Lower leg skin (tissue), 4 donors: ENCODE results near the gene FAM20A. TPM values are rescaled to one million over a fixed set of nuclear protein-coding genes. Genes with fewer than 3 reads are reported as not detected.

Experiments
- DNase-seq, 2 donors: peaks; one replicate each; pipeline ENCODE4 v3.0.0-alpha.2; 2019; ENCODE audit warnings: low spot score in 2 of 2
- H3K4me3 ChIP-seq: fragments of 200-600 bp; sonication (generic); 2 replicates; pipeline ENCODE4 v1.5.1; 2017; ENCODE audit warnings: mild to moderate bottlenecking, low read depth; ENCODE audit not compliant: poor library complexity, severe bottlenecking
- CTCF ChIP-seq, 3 donors: fragments of 450-650 bp; IDR thresholded peaks; one replicate each; pipeline ENCODE4 v1.5.1; 2016; ENCODE audit warnings: antibody characterized with exemption in 3 of 3, mild to moderate bottlenecking in 3 of 3, moderate library complexity in 2 of 3
- POLR2A ChIP-seq, 2 donors: fragments of 450-650 bp; IDR thresholded peaks; one replicate each; pipeline ENCODE4 v1.6.1; 2016 to 2017; ENCODE audit warnings: antibody characterized with exemption in 2 of 2, mild to moderate bottlenecking in 1 of 2, moderate library complexity in 1 of 2
- WGBS, 2 donors: methylation state at CpG; one replicate each; pipeline ENCODE4 v1.1.5; 2018; 5-methylcytosine and 5-hydroxymethylcytosine counted together
- intact Hi-C: fragments of 100-400 bp; cut with DNase I; formaldehyde crosslinking; loops from one replicate; pipeline ENCODE4 v1.15.0; 2023; ENCODE audit warnings: low total_unique reads
- total RNA-seq, 4 donors: library from RNA; depleted of rRNA; stranded (reverse); fragments of >200 nt; gene quantifications; one replicate each; pipeline ENCODE4 v1.1.0, GENCODE V29; 2016

The FAM20A gene
- total RNA-seq, 4 donors from 2014 or later: 2.6 to 5.8 (median 4.3) TPM

DNA sequence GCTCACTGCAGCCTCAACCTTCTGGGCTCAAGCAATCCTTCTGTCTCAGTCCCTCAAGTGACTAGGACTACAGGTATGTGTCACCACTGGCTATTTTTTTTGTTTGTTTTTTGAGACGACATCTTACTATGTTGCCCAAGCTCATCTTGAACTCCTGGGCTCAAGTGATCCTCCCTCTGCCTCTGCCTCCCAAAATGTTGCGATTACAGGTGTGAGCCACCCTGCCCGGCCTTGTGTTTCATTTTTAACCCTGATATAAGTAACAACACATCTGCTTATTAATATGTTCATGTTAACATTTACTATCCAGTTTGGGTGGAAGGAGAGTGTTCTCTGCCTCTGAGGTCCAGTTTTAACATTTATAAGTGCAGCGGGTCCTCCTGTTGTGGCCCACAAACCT is 3.1 kb downstream of the FAM20A start:
- TF ChIP-seq POLR2A (IDR thresholded peaks at IDR 0.05) (no peak), CTCF (IDR thresholded peaks at IDR 0.05) (no peak)
- H3K4me3 ChIP-seq: no peak overlapping the region
- 89 to 97% methylated on average over 4 of the region's 4 CpGs for WGBS, 2 donors
- intact Hi-C loops: no loop called here
- DNase-seq: no peak

DNA sequence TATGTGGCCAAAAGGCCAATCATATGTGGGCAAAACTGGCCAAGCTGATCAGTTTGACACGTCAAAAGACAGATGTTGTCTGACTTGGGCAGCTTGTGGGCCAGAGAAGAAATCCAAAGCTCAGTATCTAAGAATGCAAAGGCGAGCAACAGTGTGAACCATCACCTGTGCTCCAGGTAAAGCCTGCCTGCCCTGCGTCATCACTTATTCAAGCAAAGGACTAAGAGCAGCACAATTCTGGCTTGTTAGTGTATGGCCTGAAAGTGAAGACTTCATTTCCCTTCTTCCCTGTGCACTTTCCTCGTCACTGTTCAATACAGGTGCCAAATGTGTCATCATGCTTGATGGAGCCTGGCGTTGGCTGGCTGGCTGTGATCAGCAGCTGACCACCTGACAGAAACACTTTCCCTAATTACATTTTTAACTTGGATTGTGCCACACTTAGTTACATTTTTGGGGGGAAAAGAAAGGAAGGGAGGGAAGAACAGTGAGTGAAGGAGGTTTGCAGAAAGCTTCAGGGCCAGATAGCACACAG is 4.7 kb downstream of the FAM20A start:
- no peak overlapping the region for H3K4me3 ChIP-seq
- DNase-seq: no peak
- WGBS, 2 donors: 74 to 84% methylated on average over 5 of the region's 5 CpGs
- TF ChIP-seq CTCF (IDR thresholded peaks at IDR 0.05): no peak
- no peak for TF ChIP-seq POLR2A (IDR thresholded peaks at IDR 0.05)
- intact Hi-C loops: no loop called here

DNA sequence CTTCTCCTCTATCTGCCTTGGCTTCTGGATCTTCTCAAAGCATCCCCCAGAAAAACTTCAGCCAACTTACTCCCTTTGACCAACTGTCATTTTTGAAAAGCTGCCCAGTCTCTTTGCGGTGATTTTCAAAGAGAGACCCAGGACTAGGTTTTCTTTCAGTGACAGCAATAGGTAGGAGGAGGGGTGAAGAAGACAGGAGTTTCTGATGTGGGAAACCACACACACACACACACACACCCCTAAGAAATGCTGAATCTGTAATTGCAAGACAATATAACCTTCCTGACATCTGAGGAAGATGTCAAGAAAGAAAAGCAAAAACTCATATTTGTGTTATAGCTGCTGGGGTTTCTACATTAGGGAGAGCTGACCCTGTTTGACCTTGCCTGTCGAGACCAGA is 5.2 kb downstream of the FAM20A start:
- no peak overlapping the region for H3K4me3 ChIP-seq
- no peak for TF ChIP-seq CTCF (IDR thresholded peaks at IDR 0.05)
- TF ChIP-seq POLR2A (IDR thresholded peaks at IDR 0.05): no peak
- DNase-seq: no peak
- intact Hi-C loops: no loop called here
- 75% methylated on average over 2 of the region's 2 CpGs for WGBS, 2 donors

GRCh38 chr17:68595496-68595895 is 5.7 kb downstream of the FAM20A start:
- intact Hi-C loops: no loop called here
- DNase-seq: no peak
- TF ChIP-seq POLR2A (IDR thresholded peaks at IDR 0.05) (no peak), CTCF (IDR thresholded peaks at IDR 0.05) (no peak)

DNA sequence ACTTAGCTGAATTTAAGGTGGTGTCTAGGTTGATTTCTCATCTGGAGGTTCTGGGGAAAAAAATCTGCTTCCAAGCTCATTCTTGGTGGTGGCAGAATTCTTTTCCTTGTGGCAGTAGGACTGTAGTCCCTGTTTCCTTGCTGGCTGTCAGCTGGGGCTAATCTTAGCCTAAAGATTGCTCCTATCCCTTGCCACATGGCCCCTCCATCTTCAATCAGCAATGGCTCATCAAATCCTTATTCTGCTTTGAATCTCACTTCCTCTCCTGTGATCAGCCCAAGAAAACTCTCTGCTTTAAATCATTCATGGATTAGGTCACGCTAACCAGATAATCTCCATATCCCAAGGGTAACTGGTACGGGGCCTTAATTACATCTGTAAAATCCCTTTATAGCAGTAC is 6.6 kb downstream of the FAM20A start:
- WGBS, 2 donors: 65 to 83% methylated on average over 2 of the region's 2 CpGs
- no peak for TF ChIP-seq POLR2A (IDR thresholded peaks at IDR 0.05)
- no peak for TF ChIP-seq CTCF (IDR thresholded peaks at IDR 0.05)
- no peak overlapping the region for H3K4me3 ChIP-seq

More at GRCh38 chr17:68595496-68595895, 5.7 kb downstream of the FAM20A start:
- 64 to 65% methylated on average over 5 of the region's 5 CpGs for WGBS, 2 donors
- H3K4me3 ChIP-seq: no peak overlapping the region

More for the DNA sequence above, 6.6 kb downstream of the FAM20A start:
- intact Hi-C loops: no loop called here
- no peak for DNase-seq
